Germinal center (tissue), 1 donor: ENCODE results near the gene GTPBP1.
A peak's percentile ranks its signal among the peaks of the same experiment; 100 is the strongest.

Experiments
- DNase-seq: peaks from one replicate; pipeline ENCODE4 v3.0.0; 2012; ENCODE audit warnings: mixed read lengths, low spot score

Gene GTPBP1

DNA sequence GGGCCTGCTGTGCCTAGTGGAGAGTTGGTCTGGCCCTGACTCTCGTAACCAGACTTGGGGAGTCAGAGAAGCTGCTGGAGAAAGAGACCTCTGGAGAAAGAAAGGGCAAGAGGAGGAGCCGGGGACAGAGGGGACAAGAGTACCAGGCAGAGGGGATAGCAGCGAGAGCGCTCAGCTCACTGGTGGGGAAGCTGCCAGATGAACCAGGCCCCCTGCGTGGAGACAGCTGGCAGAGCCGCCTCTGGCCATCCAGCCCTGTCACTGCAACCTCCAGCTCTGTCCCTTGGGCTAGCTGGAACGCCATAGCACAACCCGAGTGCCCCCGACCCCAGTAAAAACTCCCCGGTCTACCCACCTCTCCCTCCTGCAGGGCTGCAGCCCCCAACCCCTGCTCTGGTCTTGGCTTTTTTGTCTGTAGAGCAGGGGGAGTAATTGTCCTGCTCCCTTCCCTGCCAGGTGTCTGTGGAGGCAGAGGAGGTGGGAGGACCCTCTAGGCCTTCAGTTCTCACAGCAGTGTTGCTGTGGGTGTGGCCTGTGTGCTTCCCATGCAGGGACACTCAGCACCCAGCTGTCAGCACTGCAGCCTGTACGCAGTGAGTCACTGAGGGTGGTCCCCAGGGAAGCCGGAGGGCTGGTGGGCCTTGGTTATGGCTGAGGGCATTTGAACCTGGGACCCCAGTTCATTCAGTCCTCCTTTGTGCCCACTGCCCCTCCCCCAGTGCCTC, 54.9 kb downstream of the GTPBP1 start:
- no peak for DNase-seq

DNA sequence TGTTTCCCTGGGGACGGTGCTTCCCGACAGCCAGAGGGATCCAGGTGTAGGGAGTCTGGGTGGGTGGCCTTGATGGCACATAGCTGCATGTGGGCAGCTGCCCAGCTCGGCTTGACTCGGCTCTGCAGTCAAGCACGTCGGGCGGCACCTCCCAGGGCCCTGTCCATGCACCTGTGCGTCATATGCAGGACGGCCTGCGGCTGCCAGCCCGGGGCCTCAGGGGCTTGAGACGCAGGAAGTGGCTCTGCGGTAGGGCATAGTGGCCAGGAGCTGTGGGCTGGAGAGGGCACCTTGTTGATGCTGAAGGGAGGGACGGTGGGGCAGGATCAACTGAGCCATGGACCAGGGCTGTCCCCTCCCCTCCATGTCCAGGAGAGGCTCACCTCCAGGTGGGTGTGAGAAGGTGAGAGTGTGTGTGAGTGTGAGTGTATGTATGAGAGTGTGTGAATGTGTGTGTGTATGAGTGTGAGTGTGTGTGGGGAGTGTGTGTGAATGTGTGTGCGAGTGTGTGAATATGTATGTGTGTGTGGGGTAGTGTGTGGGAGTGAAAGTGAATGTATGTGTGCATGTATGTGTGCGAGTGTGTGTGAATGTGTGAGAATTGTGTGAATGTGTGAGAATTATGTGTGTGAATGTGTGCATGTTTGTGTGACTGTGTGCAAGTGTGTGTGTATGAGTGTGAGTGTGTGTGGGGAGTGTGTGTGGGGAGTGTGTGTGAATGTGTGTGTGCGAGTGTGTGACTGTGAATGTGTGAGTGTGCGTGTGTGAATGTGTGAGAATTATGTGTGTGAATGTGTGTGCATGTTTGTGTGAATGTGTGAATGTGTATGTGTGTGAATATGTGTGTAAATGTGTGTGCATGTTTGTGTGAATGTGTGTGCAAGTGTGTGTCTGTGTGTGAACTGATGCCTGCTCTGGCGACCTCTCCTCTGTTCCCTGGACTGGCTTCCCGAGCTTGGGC, 55.7 kb downstream of the GTPBP1 start:
- no peak for DNase-seq

DNA sequence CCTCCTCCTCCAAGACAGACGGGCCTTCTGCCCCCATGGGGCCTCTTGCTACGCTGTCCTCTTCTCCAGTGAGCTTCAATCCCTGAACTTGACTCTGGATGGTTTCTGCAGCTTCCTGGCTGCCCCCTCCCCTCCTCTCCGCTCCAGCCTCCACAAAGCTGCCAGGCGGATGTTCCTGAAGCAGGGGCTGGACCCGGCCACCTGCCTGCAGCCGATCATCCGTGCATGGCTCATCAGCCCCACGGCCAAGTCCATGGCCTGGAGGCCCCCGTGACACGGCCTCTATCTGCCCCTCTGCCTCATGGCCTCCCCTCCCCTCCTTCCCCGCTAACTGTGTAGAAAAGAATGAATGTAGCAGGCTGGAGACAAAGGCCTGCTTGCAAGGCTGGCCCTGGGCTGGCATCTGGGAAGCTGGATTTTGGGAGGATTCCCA, 56.8 kb downstream of the GTPBP1 start:
- DNase-seq = no peak

DNA sequence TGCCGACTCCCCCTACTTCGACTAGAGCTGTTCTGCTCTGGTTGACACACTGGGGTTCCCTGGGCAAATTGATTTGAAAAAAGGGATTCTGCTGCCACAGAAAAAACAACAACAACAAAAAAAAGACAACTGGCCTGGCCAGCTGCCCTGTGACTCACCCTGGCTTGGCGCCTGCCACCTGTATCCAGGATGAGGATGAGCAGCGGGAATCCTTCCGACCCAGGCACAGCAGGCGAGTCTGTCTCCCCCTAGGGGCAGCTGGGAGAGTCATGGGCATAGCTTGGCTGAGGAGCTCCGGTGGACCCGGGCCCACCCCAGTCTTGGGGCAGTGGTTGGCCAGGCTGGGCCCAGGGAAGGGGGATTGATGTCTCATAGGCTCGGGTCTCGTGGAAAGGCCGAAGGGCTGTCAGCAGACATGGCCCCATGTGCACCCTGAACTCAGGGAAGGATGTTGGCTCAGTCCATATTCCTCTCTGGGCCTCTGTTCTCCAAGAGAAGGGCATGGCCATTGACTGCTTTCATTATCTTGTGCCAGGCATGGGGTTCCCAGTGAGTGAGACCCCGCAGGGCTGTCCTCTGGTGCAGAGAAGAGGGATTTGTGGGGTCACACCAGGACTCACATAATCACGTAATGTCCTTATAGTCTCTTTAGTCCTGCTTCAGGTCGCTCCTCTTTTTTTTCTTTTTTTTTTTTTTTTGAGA, 60.5 kb downstream of the GTPBP1 start:
- peak; percentile 42 for DNase-seq

DNA sequence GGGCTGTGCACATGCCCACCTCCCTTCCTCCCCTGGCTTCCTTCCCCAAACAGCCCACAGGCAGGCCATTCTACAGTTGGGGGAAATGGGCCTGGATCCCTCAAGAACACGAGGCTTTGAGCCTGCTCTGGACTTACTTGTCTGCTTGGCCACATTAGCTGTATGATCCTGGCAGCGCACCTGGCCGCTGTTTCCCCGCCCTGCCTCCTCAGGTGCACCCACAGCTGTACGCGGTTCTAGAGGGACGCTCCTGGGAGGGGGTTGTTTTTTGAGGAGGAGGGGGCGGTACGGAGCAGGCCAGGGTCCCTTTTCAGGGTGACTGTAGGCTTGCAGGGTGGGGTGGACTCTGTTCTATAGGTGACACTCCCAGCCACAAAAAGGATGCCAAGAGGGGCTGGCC, 61.6 kb downstream of the GTPBP1 start:
- DNase-seq = no peak

DNA sequence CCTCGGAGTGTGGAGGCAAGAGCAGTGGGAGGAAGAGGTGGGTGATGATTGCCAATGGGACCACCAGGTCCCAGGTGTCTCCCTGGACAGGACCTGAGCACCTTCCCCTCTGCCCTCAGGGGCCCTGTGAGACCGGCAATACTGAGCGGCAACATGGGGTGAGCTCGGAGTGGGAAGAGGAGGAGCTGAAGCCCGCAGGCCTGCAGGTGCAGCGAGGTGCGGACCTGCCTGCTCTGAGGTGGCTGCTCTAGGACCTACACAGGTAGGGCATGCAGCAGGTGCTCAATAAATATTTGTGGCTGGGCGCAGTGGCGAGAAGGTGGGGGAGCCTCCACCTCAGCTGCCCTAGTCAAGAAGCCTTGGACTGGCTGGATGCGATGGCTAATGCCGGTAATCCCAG, 62.3 kb downstream of the GTPBP1 start:
- DNase-seq = no peak

DNA sequence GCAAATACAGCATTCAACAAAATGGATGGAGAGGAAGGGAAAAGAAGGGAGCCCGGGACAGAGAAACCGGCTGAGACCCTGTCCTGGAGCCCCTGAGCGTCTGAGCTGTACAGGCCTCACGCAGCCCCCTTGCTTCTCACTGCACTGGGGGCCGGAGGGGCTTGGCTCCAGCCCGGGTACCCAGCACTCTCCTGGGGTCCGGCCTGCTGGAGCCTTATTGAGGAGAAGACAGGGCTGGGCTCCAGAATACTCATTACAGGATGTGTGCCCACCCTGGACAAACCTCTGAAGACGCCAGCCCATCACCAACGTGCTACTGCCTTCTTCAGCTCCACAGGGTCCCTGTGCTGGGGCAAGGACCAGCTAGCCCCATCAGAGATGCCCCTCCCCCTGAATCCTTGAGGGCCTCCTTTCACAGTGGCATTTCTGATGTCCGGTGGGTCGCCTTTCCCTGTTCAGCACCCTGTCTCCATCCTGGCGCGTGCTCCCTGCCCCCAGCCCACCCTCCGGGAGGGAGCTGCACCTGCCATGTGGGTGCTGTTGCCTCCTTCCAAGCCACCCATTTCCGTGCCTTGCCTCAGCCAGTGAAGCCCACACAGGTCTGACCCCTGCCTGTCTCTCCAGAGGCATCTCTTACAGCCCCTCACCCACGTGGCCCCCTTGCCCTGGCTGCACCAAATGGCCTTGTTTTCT, 64.7 kb downstream of the GTPBP1 start:
- DNase-seq = no peak

DNA sequence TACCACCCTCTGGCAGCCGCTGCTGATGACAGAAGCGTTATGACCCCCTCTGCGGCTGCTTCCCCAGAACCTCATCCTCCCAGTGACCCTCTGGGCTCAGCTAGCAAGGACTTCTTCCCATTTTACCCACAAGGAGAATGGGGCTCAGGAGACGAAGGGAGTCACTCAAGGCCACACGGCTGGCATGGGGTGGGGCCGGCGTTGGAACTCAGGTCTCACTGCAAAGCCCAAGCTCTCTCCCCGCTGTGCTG, 66.8 kb downstream of the GTPBP1 start:
- no peak for DNase-seq

DNA sequence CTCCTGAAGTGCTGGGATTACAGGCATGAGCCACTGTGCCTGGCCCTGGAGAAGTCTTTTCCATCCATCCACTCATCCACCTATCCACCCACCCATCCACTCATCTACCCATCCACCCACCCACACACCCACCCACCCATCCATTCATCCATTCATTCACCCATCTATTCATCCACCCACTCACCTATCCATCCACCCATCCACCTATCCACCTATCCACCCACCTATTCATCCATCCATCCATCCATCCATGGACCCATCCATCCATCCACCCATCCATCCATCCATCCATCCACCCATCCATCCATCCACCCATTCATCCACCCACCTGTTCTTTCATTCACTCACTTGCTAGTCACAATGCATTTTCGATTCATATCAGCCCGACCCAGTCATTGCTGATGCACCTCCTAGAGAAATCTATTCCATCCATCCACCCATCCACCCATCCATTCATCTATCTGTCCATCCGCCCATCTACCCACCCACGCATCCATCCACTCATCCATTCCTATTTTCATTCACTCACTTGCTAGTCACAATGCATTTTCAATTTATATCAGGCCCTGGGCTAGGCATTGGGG, 67.7 kb downstream of the GTPBP1 start:
- DNase-seq = no peak

DNA sequence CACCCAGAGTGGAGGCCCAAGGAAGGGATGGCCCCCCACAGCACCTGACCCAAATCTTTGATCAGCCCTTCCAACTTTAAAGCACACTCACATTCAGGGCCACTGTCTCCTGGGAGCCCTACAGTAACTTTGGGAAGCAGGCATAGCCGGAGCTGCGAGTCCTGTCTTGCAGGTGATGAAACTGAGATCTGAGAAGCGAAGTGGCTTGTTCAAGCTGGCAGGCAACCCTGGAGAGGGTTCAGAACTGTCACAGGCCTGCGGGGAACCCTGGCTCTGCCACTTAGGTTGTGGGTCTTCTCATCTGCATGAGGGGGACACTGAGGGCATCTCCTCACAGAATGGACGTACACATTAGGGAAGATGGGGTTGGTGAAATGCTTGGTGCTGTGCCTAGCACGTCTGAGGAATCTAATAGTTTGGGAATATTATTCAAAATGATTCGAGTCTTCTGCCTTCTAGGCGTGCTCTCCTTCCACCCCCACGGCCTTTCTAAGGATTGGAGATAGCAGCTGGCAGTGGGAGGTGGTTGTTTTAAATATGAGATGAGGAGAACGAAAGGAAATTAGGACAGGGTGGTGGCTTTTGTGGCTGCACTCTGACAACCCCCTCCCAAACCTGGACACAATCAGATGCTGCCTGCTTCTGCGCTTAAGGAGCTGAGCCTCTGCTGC, 68.9 kb downstream of the GTPBP1 start:
- no peak for DNase-seq

DNA sequence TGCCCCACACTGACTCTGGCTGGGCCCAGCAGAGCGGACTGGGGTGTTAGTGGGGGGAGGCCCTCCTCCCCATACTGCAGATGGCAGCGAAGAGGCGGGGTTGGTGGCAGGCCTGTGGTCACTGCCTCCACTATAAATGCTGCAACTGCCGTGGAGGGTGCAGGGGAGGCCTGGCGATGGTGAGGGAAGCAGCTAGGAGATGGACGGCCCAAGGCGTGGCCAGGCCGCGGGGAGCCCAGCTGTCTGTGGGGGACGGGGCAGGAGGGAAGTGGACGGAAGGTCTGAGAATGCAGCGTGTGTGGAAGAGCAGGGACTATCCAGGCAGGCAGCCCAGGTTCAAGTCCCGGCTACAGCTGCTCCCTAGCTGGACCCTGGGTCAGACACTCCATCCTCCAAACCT, 69.9 kb downstream of the GTPBP1 start:
- DNase-seq = no peak

DNA sequence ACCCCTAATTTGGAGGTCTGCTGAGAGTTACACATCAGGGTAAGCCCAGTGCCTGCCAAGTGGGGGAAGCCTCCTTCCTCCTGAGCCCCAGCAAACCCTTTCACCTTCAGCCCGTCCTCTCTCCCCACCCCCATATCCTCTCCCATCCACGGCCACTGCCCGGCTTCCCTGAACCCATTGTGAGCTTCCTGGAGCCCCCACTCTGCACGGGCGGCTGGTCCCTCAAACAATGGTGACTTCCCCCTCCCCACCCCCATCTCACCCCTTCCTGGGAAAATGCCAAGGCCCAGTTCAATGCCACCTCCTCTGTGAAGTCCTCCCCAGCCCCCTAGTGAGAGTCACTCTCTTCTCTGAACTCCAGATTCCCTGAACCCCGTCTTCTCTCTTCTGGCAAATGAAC, 70.3 kb downstream of the GTPBP1 start:
- no peak for DNase-seq

DNA sequence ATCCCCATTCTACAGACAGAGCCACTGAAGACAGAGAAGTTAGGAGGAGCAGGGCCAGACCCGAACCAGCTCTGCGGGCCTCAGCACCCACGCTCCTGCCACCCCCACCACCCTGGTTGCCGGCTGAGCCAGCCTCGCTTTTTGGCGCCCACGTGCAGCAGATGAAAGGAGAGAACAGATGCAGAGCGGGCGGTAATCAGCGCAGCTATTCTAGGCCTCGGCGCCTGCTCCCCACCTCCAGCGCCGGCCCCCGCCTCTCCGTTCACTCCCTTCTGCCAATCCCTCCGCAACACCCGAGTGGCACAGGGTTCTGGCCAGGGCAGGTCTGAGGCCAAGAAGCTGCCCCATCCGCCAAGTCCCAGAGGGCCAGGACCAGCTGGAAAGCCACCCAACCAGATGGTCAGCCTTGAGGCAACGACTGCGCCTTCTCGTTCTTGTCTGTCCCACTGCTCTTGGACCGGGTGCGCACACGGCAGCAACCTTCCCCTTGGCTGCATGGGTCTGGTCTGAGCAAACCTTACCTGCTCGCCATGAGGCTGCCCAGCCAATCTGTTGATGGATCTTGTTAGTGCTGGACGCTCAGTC, 71.4 kb downstream of the GTPBP1 start:
- DNase-seq = no peak

DNA sequence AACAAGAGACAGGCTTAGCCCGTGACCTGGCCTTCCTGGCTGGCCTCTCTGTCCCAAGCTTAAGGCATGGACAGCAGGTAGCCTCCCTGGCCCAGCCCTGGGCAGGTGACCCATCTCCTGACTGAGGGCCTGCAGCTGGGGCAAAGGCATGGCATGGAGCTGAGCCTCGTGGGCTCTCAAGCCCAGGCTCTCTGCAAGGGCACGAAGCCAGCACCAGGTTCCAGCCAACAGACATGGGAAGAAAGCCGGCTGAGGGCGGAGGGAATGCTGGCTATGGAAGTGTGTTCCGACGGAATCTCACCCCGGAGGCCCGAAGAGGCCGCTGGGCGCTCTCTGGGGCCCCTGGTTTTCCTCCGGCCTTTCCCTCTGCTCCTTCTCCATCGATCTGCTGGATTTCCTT, 75.3 kb downstream of the GTPBP1 start:
- no peak for DNase-seq

DNA sequence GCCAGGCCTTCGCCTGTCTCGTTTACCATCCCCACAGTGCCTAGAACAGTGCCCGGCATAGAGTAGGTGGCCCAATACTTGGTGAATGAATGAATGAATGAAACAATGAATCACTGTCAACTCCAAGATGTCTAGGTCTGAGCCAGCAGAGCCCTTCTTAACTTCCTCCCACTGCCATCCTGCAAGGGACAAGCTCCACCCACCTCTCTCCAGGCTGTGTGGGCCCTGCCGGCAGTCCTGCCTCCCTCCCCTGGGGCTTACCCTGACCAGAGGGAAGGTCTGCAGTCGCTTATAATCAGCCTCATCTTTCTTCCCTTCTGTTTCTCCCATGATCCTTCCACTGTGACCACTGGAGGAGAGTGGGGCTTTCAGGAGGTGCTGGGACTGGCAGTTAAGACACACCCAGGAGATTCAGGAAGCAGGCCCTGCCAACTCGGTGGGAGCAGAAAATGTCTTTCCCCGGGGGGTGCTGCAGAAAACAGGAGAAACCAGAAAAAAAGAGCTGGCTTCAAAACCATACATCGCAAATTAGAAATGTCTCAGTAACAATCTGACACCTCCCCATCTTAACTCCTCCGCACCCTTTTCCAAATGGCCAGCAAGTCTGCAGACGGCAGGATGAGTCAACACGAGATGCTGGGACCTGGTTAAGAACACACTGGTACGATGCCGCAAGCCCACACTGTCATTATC, 76.8 kb downstream of the GTPBP1 start:
- DNase-seq = no peak
